HG03439 (cell line): ENCODE measurements around the gene STMP1.

Experiments used
- ATAC-seq: cut with Tn5 transposase; IDR thresholded peaks from one replicate; pipeline ENCODE4 v1.9.1; 2021; ENCODE audit warnings: mild to moderate bottlenecking, moderate library complexity; ENCODE audit not compliant: unreplicated experiment

STMP1 gene

DNA sequence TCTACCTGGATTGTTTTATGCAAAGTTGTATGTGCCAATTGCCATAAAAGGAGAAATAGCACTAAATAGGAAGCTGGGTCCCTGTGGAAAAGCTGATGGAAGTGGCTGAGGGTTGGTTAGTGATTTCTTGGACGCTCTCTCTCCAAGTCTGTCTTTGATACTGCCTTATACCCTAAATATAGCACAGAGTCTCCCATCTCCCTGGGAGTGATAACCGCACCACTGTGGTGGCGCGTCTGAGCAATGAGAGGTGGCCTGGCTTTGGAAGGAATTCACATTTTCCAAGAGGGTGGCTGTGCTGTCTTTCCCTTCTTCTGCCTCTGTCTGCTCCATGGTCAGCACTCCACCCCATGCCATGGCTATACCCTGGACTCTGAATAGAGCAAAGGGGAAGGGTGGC is 31.2 kb downstream of the STMP1 start:
- ATAC-seq, result no peak

DNA sequence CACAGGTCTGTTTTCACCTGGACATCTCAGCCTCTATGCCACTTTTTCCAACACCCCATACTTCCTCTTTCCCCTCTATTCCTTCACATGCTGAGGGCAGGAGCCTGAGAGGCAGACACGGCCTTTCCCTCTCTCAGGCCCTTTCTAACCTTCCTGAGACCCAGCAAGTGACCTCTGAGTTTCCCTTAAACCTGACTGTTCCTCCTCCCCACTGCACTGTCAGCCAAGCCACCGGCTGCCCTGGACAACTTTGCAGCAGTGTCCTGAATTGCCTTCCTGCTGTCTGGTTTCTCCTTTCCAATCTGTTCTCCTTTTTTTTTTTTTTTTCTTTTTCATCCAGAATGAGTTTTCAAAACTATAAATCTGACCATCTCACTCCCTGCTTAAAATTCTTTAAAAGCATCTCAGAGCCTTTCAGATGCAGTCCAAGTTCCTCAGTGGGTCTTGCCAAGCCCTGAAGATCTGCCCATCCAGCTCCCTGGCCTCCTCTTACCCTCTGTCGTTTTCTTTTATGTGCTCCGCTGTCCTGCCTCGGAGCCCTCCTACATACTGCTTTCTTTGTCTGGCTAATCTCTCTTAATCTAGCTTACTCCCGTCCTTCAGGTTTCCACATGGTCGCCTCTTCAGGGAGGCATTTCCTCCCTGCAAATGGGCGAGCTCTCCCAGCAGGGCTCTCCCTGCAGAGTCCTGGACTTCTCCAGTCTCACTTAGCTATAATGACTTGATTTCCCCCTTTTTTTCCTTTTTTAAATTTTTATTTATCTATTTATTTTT is 35.1 kb downstream of the STMP1 start:
- ATAC-seq, result no peak

DNA sequence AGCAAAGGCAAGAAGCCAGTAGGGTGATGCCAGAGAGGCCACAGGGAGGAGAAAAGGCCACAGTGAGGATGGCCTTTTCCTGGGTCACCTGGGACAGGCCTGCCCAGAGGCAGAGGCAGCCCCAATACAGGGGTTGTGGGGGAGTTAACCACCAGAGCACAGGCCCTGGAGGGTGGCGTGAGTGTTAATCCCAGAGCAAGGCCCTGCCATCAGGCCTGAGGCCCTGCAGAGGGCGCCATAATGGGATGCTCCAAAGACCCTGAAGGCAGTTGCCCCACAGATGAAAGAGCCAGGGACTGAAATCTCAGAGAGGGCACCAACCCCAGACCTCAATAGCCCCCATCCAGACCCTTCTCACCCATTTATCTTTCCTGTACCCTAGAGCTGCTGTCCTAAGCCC is 41.8 kb downstream of the STMP1 start:
- no peak for ATAC-seq

DNA sequence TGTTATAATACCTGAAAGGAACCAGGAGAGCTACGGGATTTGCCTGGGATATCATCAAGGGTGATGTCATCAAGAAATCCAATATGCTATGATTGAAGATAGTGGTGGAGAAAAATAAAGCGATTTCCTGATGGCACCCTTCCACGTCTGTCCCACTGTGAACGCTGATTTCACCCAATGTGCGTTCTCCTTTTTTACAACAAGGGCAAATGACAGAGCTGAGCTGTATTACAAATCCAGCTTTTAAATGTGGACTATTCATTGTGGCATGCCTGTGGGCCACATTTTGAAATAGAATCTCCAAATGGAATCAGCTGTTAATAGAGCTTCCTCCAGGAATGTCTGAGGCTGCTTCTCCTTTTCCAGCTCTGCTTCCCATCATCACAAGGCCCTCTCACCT is 42.4 kb downstream of the STMP1 start:
- ATAC-seq, result no peak

DNA sequence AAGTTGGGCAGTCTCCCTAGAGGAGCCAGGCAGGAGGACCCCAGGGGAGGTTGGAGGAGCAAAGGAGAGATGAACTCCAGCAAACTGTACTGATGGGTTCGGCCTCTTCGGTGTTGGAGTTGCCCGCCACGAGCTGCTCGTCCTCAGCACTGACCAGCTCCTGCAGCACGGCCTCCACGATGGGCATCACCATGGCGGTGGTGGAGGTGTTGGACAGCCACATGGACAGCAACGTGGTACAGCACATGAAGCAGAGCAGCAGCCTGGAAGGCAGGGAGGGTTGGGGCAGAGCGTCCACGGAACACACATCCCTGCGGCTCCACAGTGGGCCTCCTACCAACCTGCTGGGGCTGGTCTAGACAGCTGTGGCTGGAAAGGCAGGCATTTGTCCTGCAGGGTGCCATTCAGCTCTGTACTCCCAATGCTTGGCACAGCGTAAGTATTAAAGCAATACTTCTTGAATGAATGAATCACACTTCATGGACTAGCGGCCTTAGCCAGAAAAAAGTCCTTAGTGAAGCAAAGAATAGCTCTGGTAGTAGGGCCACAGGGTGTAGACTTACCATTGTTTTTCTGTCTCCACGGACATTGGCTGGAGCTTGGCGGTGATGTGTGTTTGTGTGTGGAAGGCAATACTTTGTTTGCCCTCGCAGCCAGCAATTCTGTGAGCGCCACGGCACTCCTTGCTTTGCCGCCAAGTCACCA is 43.9 kb downstream of the STMP1 start:
- no peak for ATAC-seq

DNA sequence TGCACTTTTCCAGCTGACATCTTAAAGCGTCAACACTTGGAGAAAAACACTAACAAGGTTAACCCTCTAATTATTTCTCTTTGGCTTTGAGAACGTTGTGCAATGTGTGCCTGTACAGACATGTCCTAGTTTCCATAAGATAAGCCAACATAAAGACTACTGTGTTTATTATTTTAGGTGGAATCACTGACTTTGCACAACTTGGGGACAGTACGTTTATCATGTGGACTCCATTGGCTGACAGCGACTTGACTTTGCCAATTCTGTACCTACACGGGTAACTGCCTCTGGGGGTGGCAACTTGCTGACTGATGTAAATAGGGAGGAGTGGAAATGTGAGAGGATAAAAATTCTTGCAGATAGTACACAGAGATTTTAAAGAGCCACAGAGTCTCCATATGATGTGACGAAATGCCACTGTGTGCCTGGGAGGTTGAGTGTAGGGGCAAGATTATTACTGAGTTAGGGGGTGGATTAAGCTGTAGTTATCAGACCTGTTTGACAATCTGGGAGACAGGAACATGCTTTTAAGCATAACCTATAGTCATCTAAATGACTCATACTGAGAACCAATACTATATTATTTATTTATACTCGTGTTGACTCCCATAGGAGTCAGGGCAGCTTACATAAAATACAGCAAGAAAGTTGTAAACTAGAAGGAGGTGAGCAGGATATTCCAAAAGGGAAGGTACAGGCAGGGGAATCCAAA is 44.7 kb downstream of the STMP1 start:
- ATAC-seq, result no peak

DNA sequence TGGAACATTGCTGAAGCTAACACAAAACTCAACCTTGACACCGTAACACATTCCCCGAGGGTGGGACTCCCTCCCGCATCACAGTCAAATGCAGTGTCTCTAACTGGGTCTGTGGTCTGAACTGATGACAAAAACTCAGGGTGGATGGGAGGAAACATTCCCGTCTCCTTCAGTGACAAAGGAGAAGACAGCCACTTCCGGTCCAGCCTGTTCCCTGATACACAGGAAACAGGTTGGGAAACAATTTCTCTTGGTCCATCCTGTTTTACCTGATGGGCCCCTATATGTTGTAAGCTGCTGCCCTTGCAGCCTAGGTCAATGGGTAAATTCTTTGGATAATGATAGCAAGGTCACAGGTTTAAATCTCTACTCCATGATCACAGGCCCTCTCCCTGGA is 45.3 kb downstream of the STMP1 start:
- ATAC-seq, result no peak

DNA sequence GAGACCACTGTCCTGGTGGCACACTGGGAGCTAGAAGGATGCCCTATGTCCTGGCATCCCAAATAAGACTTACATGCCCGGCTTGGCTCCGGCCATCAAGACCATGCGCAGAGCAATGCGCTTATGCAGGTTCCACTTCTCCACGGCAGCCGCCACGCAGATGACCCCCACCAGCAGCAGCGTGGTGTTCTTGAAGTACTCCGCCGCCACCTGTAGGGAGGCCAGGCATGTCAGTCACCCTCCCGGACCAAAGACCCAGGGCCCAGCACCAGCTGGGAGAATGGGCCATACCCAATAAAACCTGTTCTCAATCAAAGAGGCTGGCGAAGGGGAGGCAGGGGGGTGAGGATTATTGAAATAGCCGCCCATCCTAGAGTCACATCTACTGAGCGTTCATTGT is 45.7 kb downstream of the STMP1 start:
- ATAC-seq, result no peak

DNA sequence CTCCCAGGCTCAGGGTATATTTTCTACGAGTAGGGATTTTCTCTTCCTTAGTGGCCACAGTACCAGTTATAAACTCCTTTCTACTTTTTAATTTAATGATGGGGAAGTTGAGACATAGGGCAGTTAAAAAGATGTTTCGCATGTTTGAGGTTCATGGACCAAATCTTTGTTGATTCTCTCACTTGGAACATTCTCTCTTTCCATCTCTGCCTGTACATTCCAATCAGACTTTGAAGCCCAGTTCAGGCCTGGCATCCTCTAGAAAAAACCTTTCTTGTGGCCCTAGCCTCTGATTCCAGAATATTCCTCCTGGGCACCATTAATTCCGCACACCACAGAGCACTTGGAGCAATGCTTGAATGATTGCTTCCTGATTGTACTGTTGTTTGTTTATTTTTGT is 47.2 kb downstream of the STMP1 start:
- no peak for ATAC-seq

DNA sequence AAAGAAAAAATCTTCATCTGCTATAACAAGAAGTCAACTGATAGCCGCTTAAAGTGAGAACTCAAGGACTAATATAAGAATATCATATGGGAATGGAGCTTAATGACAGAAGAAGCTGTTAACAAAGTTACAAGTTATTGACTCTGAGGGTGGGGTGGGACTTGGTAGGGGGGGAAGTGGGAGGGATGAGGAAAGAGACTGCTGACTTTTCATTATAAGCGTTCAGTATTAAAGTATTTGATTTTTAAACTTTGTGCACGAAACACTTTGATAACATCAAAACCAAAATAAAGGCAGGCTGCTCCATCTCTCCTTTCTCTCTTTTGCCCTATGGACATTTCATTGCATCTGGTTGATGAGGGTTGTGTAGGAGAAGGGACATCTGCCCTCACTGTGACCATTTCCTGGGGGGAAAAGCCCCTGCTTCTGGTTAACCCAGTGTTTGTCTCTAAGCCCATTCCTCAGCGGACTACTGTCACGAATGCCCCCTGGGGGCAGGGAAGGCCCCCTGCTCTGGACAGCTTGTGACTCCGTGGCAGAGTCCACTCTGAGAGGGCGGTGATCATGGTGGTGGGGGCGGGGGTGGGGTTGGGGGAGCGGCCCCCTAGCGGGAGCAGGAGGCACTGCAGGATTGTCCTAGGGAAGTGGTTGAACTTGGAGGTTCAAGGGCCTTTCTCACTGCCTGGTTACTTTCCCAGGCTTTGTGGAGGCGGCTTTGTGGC is 48.3 kb downstream of the STMP1 start:
- ATAC-seq, result no peak

DNA sequence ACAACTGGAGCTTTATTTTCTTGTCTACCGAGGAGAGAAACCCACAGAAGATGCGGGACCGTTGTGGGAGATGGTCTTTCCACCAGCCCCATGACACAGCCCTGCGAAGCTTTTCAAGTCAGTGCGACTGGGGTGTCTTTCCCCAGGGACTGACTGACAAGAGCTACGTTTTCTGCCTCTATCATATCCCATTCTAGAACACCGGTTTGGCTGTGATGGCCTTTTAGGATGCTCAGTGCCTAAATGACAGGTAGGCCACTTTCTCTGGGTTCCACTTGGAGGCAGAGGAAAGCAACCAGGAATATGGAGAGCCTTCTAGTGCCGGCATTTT is 48.8 kb downstream of the STMP1 start:
- no peak for ATAC-seq

DNA sequence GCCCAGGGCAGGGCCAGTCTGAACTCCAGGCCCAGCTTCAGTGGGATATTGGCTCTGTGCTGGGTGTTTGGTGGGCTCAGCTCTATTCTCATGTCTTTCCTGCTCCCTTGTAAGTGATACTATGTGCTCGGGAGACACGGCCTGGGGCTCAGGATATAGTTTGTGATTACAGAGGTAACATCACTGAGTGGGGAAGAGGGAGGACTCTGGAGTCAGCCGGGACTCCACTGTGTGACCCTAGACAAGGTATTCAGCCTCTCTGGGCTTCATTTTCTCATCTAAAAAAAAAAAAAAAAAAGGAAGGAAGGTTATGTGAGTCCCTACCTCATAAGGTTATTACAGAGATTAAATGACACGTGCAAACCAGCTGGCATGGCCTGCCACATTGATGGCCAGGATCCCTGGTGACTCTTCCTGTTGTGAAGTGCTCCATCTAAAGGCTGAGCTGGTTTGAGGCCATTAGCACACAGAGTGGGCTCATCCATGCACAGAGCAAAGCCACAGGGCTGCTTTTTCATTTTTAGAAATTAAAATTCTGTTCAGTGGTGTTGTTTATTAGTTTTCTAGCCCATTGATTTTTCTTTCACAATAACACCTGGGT is 50.0 kb downstream of the STMP1 start:
- no peak for ATAC-seq

DNA sequence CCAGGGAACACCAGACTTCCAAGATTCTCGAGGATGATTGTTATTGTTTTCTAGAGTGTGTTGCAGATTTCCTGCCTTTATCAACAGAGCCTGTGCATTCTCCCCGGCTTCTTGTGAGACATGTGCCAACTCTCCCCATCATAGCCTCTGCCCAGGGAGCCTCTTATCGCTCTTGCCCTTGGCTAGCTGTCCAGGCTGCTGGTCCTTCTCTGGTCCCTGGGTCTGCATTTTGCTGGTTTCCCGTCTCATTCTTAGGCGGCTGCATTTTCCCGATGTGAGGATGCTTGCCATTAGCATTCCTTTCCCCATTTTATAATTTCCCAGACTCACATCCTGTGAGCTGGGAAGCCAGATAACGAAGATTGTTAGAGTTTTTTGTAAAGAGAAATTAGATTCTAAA is 50.5 kb downstream of the STMP1 start:
- ATAC-seq, result no peak

DNA sequence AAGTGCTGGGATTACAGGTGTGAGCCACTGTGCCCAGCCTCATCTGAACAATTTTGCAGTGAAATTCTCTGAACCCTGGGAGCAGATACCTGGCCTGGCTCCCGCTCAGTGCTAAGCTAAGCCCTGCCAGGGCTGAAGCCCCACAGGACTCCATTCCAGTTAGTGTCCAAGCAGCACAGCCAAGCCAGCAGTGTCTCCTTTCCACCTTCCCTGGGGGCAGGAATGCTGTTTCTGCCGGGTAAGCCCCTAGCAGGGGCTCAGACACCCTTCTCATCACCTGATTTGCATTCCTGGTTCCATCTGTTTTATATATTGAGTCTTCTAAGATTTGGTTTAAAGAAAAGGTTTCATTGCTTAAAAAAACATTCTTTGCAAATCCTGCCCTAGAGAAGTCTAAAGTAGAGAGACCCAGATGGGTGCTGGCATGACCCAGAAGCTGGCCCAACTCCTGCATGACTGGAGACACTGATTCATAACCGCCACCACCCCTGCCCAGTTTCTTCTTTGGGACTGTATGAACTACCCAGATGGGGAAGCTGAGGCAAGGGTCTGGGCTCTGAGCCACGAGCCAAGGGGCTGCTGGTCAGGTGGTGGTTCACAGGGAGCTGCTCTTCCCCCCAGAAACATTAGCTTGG is 51.6 kb downstream of the STMP1 start:
- ATAC-seq, result no peak

DNA sequence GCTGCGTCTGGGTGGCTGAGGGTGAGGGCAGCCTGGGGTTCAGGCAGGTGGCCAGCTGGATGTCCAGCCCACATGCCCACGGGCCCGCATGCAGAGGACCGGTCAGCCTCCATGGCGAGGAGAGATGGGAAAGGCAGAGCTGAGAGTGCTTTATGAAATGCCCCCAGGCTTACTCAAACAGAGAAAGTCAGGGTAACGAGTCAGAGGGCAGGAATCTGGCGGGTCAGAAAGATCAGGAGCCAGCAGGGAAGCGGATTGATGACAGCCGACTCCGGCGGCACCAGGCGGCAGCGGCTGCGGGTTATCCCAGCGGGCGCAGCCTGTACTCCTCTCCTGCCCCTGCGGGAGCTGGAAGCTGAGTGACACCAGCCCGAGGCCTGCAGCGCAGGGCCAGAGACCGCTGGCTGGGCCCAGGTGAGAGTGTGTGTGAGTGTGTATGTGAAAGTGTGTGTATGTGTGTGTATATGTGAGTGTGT is 52.3 kb downstream of the STMP1 start:
- ATAC-seq, result no peak

DNA sequence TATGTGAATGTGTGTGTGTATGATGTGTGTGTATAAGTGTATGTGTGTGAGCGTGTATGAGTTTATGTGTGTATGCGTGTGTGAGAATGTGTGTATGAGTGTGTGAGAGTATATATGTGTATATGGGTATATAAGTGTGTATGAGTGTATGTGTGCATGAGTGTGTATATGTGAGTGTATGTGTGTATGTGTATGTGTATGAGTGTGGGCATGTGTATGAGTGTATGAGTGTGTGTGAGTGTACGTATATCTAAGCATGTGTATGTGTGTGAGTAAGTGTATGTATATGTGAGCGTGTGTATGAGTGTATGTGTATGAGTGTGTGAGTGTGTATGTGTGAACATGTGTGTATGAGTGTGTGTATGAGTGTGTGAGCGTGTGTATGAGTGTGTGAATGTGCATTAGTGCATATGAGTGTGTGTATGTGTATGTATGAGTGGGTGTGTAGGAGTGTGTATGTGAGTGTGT is 52.8 kb downstream of the STMP1 start:
- ATAC-seq, result no peak

DNA sequence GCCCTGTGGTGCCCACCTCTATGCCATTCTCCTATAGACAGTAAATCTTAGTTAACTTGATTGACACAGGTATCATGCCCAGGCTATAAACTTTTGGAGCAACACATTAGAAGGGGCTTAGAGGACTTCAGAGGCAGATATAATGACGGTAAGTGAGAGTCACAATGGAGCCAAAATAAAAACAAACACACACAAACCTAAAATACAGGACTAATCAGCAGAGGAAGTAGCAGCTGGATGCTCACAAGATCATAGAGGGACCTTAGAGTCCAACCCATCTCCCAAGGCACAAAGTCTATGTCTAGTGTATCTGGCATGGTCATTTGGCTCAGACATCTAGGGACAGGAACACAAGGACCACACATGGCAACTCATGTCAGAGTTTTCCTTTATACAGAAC is 53.4 kb downstream of the STMP1 start:
- ATAC-seq, result no peak

DNA sequence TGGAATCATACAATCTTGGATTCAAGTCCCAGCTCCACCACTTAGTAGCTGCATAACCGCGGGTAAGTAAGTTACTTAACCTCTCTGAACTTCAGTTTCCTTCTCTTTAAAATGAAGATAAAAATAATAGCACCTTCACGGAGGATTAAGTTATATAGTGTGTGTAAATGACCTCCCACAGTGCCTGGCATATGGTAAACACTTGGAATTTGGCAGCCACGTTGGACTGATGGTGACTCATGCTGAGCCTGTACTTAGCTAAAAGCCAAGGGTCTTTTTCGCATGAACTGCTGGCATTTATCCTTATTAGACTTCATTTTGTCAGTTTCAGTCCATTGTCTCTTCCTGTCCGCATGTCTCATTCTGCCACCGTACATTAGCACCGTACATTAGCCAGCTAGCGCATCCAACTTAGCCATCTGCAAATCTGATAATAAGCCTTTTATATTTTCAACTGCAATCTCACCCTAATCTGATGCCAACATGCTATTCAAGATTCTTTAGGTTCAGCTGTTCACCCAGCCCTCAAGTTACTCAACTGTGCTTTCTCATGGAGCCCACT is 54.4 kb downstream of the STMP1 start:
- ATAC-seq, result no peak

DNA sequence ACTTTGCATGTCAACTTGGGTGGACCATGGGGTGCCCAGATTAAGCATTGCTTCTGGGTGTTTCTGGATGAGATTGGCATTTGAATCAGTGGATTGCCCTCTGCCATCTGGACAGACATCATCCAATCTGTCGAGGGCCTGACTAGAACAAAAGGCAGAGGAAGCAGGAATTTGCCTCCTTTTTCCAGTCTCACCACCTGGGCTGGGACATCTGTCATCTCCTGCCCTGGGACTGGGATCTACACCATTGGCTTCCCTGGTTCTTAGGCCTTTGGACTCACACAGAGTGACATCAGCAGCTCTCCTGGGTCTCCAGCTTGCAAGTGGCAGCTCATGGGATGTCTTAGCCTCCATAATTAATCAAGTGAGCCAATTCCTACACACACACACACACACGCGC is 55.4 kb downstream of the STMP1 start:
- ATAC-seq, result no peak

DNA sequence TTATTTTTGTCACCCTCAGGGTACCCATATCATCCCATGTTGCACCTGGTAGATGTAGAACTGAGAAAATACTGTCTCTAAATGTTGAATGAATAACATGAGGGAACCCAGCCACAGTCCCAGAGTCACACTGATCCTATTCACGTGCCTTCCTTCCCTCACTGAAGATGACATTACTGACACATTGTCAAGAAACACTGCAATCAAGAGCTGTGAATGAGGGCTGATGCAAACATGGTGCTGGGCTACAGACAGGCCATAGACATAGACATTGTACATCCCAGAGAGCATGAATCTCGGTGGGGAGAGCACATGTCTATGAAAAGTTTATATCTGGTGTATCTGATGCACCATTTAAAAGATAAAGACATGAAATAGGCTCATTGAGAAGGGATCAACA is 55.9 kb downstream of the STMP1 start:
- no peak for ATAC-seq
